Caco-2 (cell line): ENCODE results near the gene ATXN1. TPM values are rescaled to one million over a fixed set of nuclear protein-coding genes. Genes with fewer than 3 reads are reported as not detected.

ENCODE experiments used
- BruUV-seq: library from RNA; stranded (reverse); fragments of 400-500 nt; replicated peaks from 2 replicates; lab custom pipeline; 2021; lab: Mats Ljungman, UMichigan
- CTCF ChIA-PET: fragments of 300-600 bp; sonication (Branson Sonifier 250); formaldehyde crosslinking; loops from one replicate; lab custom pipeline; 2022; ENCODE audit warnings: antibody characterized with exemption; lab: Charles Lee
- POLR2A ChIA-PET: fragments of 300-600 bp; sonication (Branson Sonifier 250); formaldehyde crosslinking; loops from one replicate; lab custom pipeline; 2022; ENCODE audit warnings: antibody characterized with exemption; lab: Charles Lee
- DNase-seq, 2 experiments: peaks; one replicate each; pipeline versions ENCODE4 v3.0.0 to v3.0.0-alpha.2; 2020 to 2022
- H3K27me3 ChIP-seq: replicated peaks from 2 replicates; pipeline ENCODE4 v1.6.0; 2011; ENCODE audit warnings: low read length; ENCODE audit not compliant: control insufficient read depth, insufficient read depth
- H3K36me3 ChIP-seq: 2 replicates; pipeline ENCODE4 v1.5.1; 2011; ENCODE audit warnings: low read length; ENCODE audit not compliant: control insufficient read depth, insufficient read depth
- H3K4me1 ChIP-seq: fragments of 250-450 bp; sonication (Bioruptor Pico); 2 replicates; pipeline ENCODE4 v1.5.1; 2020; ENCODE audit warnings: mild to moderate bottlenecking
- H3K4me3 ChIP-seq: 2 replicates; pipeline ENCODE4 v1.5.1; 2011; ENCODE audit warnings: low read depth, mild to moderate bottlenecking, control low read depth, low read length
- H3K9me3 ChIP-seq: fragments of 250-450 bp; sonication (Bioruptor Pico); 2 replicates; pipeline ENCODE4 v1.5.1; 2020; ENCODE audit warnings: mild to moderate bottlenecking, moderate library complexity
- H3K27ac Mint-ChIP-seq: one replicate; pipeline ENCODE4 v1.8.0; 2022; ENCODE audit warnings: mixed read lengths; ENCODE audit not compliant: unreplicated experiment
- H3K27me3 Mint-ChIP-seq: one replicate; pipeline ENCODE4 v1.8.0; 2022; ENCODE audit warnings: mixed read lengths; ENCODE audit not compliant: insufficient read depth, unreplicated experiment
- H3K36me3 Mint-ChIP-seq: one replicate; pipeline ENCODE4 v1.8.0; 2022; ENCODE audit warnings: mild to moderate bottlenecking, mixed read lengths; ENCODE audit not compliant: insufficient read depth, unreplicated experiment
- H3K4me1 Mint-ChIP-seq: one replicate; pipeline ENCODE4 v1.8.0; 2022; ENCODE audit warnings: low read depth, mixed read lengths; ENCODE audit not compliant: unreplicated experiment
- H3K4me3 Mint-ChIP-seq: one replicate; pipeline ENCODE4 v1.8.0; 2022; ENCODE audit warnings: mild to moderate bottlenecking, moderate library complexity, mixed read lengths; ENCODE audit not compliant: unreplicated experiment
- H3K9me3 Mint-ChIP-seq: one replicate; pipeline ENCODE4 v1.8.0; 2022; ENCODE audit warnings: mixed read lengths; ENCODE audit not compliant: unreplicated experiment
- CTCF ChIP-seq, 2 experiments: fragments of 200-600 bp in 1 of 2; IDR thresholded peaks; 1 replicate in 1 of 2; 2 replicates in 1 of 2; pipeline versions ENCODE4 v1.5.1 to v1.8.0; 2011 to 2022; ENCODE audit warnings: antibody characterized with exemption in 1 of 2, control low read depth in 1 of 2, inconsistent platforms in 1 of 2, low read depth in 1 of 2, low read length in 1 of 2, mild to moderate bottlenecking in 1 of 2, moderate library complexity in 1 of 2; ENCODE audit not compliant: insufficient read depth in 1 of 2, severe bottlenecking in 1 of 2, unreplicated experiment in 1 of 2
- intact Hi-C: fragments of 100-400 bp; cut with micrococcal nuclease; formaldehyde crosslinking; loops from one replicate; pipeline ENCODE4 v1.10.0; 2022; ENCODE audit not compliant: unreplicated experiment
- total RNA-seq: library from RNA; stranded (reverse); gene quantifications from 2 replicates; pipeline ENCODE4 v1.2.3, GENCODE V29; 2022

Gene ATXN1
- total RNA-seq, 1 experiment from 2014 or later: 14.2 TPM

DNA sequence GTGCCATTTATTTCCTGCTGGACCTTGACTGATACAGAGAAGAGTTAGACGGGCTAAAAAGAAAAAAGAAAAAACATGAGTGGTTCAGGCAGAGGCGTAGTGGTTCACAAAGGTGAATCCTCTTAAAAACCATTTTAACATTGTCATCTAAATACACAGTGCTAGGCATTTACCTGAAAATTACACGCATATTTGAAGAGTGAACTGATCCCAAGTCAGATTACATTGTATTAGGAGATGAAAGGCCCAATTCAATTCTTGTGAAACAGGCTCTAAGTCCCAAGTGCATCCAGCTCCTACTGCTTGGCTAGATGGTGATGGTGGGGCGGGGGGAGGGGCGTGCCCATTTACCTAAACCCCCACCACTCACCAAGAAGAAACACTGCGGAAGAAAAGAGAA, 46.7 kb upstream of the ATXN1 start:
- Histone ChIP-seq H3K9me3 (no peaks in the 10 kb centered on the region), H3K27me3 (no peaks in the 10 kb centered on the region), H3K4me1 (no peaks in the 10 kb centered on the region), H3K4me3 (no peak overlapping the region), H3K36me3 (no peaks in the 10 kb centered on the region)
- Mint-ChIP-seq H3K27ac (no peak overlapping the region), H3K36me3 (no peaks in the 10 kb centered on the region), H3K27me3 (no peaks in the 10 kb centered on the region), H3K4me1 (peaks cover 13% of the 10 kb centered on the region), H3K4me3 (no peak overlapping the region), H3K9me3 (peaks cover 34% of the 10 kb centered on the region)
- no peak for DNase-seq
- intact Hi-C loops: no loop called here
- TF ChIP-seq CTCF (IDR thresholded peaks at IDR 0.05; ENCODE audit: insufficient read depth in 1 of 2, low read depth in 1 of 2, low read length in 1 of 2, severe bottlenecking in 1 of 2, unreplicated experiment in 1 of 2): no peak
- CTCF ChIA-PET: no interaction called here
- BruUV-seq: no TSS peak
- POLR2A ChIA-PET: no interaction called here

DNA sequence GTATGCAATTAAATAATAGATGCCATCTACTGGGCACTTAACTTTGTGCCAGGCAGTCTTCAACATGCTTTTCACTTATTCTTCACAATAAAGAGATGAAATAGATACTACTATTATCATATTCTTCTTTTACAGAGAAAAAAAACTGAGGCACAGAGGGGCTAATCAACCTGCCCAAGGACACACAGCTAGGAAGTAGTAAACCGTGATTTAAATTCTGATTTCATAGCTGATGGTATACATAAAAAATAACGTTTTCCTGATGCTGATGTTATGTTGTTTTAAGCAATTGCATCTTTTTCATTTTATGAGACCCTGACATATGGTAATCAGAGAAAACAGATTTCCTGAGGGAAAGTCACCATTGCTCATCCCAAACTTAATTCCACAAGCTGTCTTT, 45.1 kb upstream of the ATXN1 start:
- H3K4me1 Mint-ChIP-seq: peaks cover 13% of the 10 kb centered on the region
- Histone ChIP-seq H3K4me1 (no peaks in the 10 kb centered on the region), H3K9me3 (no peaks in the 10 kb centered on the region), H3K4me3 (no peak overlapping the region), H3K36me3 (no peaks in the 10 kb centered on the region), H3K27me3 (no peaks in the 10 kb centered on the region)
- intact Hi-C loops: no loop called here
- no peak for TF ChIP-seq CTCF (IDR thresholded peaks at IDR 0.05; ENCODE audit: insufficient read depth in 1 of 2, low read depth in 1 of 2, low read length in 1 of 2, severe bottlenecking in 1 of 2, unreplicated experiment in 1 of 2)
- ChIA-PET CTCF (no interaction called here), POLR2A (no interaction called here)
- no peaks in the 10 kb centered on the region for H3K36me3 Mint-ChIP-seq
- H3K9me3 Mint-ChIP-seq: peaks cover 23% of the 10 kb centered on the region
- H3K4me3 Mint-ChIP-seq: no peak overlapping the region
- no peak overlapping the region for H3K27ac Mint-ChIP-seq
- no peaks in the 10 kb centered on the region for H3K27me3 Mint-ChIP-seq
- BruUV-seq: no TSS peak
- DNase-seq: no peak

DNA sequence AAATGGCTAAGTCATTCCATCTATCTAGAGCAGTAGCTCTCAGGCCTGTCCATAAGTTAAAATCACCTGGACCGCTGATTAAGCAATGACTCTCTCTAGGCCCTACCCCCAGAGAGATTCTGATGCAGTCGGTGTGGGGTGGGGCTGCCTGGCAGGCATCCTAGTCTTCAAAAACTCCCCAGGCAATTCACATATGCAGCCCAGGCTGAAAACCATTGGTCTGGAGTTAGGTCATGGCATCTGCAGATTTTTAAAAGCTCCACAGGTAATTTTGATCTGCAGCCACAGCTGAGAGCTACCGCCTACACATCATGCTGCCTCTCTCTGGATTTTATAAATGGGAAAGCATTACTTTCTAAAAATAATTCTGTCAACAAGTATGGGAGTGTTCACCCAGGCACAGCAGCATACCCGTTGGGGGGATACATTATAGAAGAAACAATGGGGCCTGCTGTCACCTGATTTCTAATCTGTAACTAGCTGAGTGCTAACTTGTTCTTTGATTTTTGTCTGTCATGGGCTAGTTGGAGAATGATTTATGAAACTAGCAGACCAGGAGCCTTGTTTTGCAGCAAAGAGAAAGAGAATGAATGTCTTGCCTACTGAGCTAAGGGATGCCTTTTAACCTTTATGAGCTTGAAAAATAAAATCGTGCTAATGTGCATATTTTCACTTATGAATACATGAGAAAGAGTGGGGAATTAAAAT, 44.1 kb upstream of the ATXN1 start:
- H3K4me3 ChIP-seq: no peak overlapping the region
- ChIA-PET POLR2A (no interaction called here), CTCF (no interaction called here)
- no peak overlapping the region for H3K27ac Mint-ChIP-seq
- H3K27me3 Mint-ChIP-seq: no peaks in the 10 kb centered on the region
- no peaks in the 10 kb centered on the region for H3K27me3 ChIP-seq
- no peaks in the 10 kb centered on the region for H3K36me3 Mint-ChIP-seq
- no peaks in the 10 kb centered on the region for H3K36me3 ChIP-seq
- H3K4me1 Mint-ChIP-seq: peaks cover 13% of the 10 kb centered on the region
- BruUV-seq: no TSS peak
- H3K4me1 ChIP-seq: no peaks in the 10 kb centered on the region
- no peak overlapping the region for H3K4me3 Mint-ChIP-seq
- intact Hi-C loops: no loop called here
- TF ChIP-seq CTCF (IDR thresholded peaks at IDR 0.05; ENCODE audit: insufficient read depth in 1 of 2, low read depth in 1 of 2, low read length in 1 of 2, severe bottlenecking in 1 of 2, unreplicated experiment in 1 of 2): no peak
- no peaks in the 10 kb centered on the region for H3K9me3 ChIP-seq
- peaks cover 22% of the 10 kb centered on the region for H3K9me3 Mint-ChIP-seq
- no peak for DNase-seq
